Measurements from ENCODE around the gene ATP8A2.
"Not testable (repeated sequence)": the region's sequence is repeated elsewhere in the genome, so short reads cannot be mapped to it uniquely, and the experiment has no call there.

Gene ATP8A2

GRCh38 chr13:25371875-25372283 lies at the start of gene ATP8A2:
TSS of gene ATP8A2 (plus strand) at chr13:25371974. CDS start at chr13:25372213, 239 bp downstream.
- no peak for DNase-seq

GRCh38 chr13:25324100-25324499 lies 47.7 kb upstream of the ATP8A2 start:
- DNase-seq, result no peak

- DNase-seq, result no peak
Measured at GRCh38 chr13:25329706-25330105, 42.1 kb upstream of the ATP8A2 start.

GRCh38 chr13:25330541-25330940 lies 41.2 kb upstream of the ATP8A2 start:
- DNase-seq, result no peak

- no peak for DNase-seq
Measured at GRCh38 chr13:25335856-25336255, 35.9 kb upstream of the ATP8A2 start.

GRCh38 chr13:25345576-25345975 lies 26.2 kb upstream of the ATP8A2 start:
- no peak for DNase-seq

GRCh38 chr13:25347151-25347550 lies 24.6 kb upstream of the ATP8A2 start:
- no peak for DNase-seq

GRCh38 chr13:25351404-25351803 lies 20.4 kb upstream of the ATP8A2 start:
- no peak for DNase-seq

- DNase-seq, result no peak
Measured at GRCh38 chr13:25352230-25352629, 19.5 kb upstream of the ATP8A2 start.

- no peak for DNase-seq
Measured at GRCh38 chr13:25352806-25353205, 19.0 kb upstream of the ATP8A2 start.

GRCh38 chr13:25353344-25353743 lies 18.4 kb upstream of the ATP8A2 start:
- no peak for DNase-seq

GRCh38 chr13:25354377-25354776 lies 17.4 kb upstream of the ATP8A2 start:
- DNase-seq, result no peak

- not testable (repeated sequence) for DNase-seq
Measured at GRCh38 chr13:25360443-25360842, 11.3 kb upstream of the ATP8A2 start.

GRCh38 chr13:25365720-25366235 lies 6.0 kb upstream of the ATP8A2 start:
- DNase-seq, result no peak

GRCh38 chr13:25371158-25371874 lies 458 bp upstream of the ATP8A2 start:
- DNase-seq, result no peak

GRCh38 chr13:25372284-25373081 lies 709 bp downstream of the ATP8A2 start:
- no peak for DNase-seq

GRCh38 chr13:25375727-25376358 lies 4.1 kb downstream of the ATP8A2 start:
- DNase-seq, result peak; percentile 48

- DNase-seq, result no peak
Measured at GRCh38 chr13:25377244-25377962, 5.6 kb downstream of the ATP8A2 start.

GRCh38 chr13:25378528-25378927 lies 6.8 kb downstream of the ATP8A2 start:
- no peak for DNase-seq

GRCh38 chr13:25379011-25379410 lies 7.2 kb downstream of the ATP8A2 start:
- DNase-seq, result no peak

- DNase-seq, result no peak
Measured at GRCh38 chr13:25380082-25380481, 8.3 kb downstream of the ATP8A2 start.

- no peak for DNase-seq
Measured at GRCh38 chr13:25380741-25381324, 9.1 kb downstream of the ATP8A2 start.

All from stimulated activated CD4-positive, alpha-beta T cell treated with anti-CD3 and anti-CD28 coated beads, Interleukin-4, amount 100 ng/mL, for 24 hours (primary cell).